ENCODE data around the gene HDAC8.
"Not testable (repeated sequence)": the region's sequence is repeated elsewhere in the genome, so short reads cannot be mapped to it uniquely, and the experiment has no call there.

Gene HDAC8

DNA sequence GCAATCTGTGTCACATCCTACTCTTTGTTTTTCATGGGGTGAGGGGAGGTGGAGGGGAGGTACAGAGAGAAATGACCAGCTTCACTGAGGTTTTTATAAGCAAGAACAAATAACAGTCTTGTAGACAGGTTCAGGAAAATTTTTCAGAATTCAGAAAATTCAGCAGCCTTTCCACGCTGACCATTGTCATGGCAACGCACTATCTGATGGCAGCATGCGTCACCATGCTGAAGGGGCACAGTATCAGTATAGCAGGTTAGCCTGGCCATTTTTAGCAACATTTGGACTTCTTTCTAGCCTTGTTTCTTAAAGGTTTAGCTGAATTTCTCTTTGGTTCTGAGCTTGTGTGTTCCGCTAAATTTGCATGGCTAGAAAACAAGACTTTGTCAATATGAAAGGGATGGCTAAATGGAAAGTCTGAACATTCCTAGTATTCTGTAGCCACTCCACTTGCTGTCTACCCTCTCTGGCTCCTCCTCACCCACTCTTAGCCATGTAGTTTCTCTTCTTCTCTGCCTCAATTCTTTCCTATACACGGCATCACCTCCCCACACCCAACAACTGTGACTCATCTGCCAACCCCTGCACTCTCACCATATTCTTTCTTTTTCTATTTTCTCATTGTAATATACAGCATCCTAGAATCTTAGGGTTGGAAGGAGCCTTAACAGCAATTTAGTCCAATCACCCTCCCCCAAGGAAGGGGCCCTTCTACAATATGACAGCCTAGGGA lies 224.2 kb downstream of the HDAC8 start:
- Mint-ChIP-seq H3K36me3 (peaks cover 15% of the 10 kb centered on the region), H3K27ac (no peak overlapping the region), H3K4me1 (no peaks in the 10 kb centered on the region), H3K27me3 (no peaks in the 10 kb centered on the region), H3K4me3 (no peak overlapping the region), H3K9me3 (no peaks in the 10 kb centered on the region)

DNA sequence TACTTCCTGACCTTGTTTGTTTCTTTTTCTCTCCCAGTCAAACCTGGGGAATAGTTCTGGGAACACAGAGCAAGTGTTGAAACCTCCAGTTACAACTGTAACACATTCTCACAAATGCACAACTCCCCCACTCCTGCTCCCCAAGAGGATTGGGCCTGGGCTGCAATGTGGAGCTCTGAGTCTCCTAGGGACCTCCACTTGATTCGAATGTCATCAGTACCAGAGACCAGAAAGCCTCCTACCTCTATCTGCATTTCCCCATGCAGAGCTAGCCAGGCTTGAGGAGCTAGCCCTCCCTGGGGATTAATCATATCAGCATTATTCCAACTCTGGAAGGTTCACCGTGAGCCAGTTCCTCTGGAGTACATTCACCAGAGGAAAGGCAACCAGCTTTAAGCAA lies 225.3 kb downstream of the HDAC8 start:
- Mint-ChIP-seq H3K4me1 (no peaks in the 10 kb centered on the region), H3K27me3 (no peaks in the 10 kb centered on the region), H3K4me3 (no peak overlapping the region), H3K27ac (no peak overlapping the region), H3K36me3 (peaks cover 15% of the 10 kb centered on the region), H3K9me3 (no peaks in the 10 kb centered on the region)

GRCh38 chrX:72346302-72346949 lies 226.2 kb downstream of the HDAC8 start:
- no peaks in the 10 kb centered on the region for H3K27me3 Mint-ChIP-seq
- H3K4me3 Mint-ChIP-seq, result no peak overlapping the region
- no peaks in the 10 kb centered on the region for H3K4me1 Mint-ChIP-seq
- no peak overlapping the region for H3K27ac Mint-ChIP-seq
- no peaks in the 10 kb centered on the region for H3K9me3 Mint-ChIP-seq
- H3K36me3 Mint-ChIP-seq, result peaks cover 10% of the 10 kb centered on the region

DNA sequence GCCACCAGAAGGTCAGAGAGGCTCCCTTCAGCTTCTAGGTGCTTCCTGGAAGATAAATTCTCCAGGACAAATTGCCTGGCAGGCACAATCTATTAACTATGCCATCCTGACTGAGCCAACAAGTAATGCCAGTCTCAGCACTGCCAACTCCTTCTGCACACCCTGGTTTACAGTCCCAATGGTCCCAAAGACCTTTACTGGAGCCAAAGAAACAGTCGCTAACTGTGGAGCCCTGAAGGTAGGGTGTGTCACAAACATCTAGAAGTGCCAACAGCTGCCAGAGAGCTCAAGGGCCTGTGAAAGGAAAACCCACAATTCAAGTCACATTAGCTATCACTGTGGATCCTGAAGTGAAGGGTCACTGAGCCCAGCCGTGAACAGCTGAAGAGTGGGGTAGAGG lies 232.0 kb downstream of the HDAC8 start:
- Mint-ChIP-seq H3K36me3 (peaks cover 5% of the 10 kb centered on the region), H3K9me3 (no peaks in the 10 kb centered on the region), H3K27me3 (no peaks in the 10 kb centered on the region), H3K4me3 (no peak overlapping the region), H3K27ac (no peak overlapping the region), H3K4me1 (peaks cover 3% of the 10 kb centered on the region)

DNA sequence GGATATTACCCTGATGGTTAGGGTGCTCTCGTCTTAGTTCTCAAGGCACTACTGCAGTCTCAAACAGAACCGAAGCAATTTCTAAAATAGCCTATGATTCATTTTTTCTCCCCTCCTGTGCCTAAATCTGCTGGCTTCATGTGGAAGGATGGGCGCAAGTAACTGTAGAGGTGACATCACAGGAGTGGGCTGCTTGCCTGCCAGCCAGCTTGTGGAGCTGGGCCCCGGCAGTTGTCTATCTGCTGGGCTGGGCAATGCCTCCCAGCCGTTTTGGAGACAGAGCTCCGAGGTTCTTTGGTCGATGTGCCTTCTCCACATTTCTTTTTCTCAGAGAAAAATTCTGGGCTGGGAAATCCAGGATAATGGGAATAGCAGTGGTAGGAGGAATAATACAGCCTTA lies 232.6 kb downstream of the HDAC8 start:
- no peak overlapping the region for H3K27ac Mint-ChIP-seq
- H3K27me3 Mint-ChIP-seq, result no peaks in the 10 kb centered on the region

DNA sequence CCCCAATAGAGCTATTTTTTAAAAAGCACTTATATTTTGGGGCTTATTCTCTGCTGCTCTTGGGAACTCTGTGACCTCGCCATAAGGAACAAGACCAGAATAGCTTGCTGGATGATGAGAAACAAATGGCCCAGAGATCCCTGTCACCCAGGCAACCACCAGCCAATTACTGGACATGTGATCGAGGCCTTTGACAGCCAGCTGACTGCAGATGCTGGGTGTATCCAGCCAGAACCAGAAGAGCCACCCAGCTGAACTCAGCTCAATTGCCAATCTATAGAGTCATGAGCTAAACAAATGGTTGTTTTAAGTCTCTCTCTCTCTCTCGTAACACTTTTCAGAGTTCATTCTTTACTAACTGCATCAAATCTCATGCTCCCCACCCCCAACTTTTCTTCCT lies 242.5 kb downstream of the HDAC8 start:
- Mint-ChIP-seq H3K36me3 (peaks cover 6% of the 10 kb centered on the region), H3K9me3 (no peaks in the 10 kb centered on the region), H3K27me3 (no peaks in the 10 kb centered on the region), H3K4me1 (no peaks in the 10 kb centered on the region), H3K4me3 (no peak overlapping the region), H3K27ac (no peak overlapping the region)

More for the DNA sequence above, 232.6 kb downstream of the HDAC8 start:
- Mint-ChIP-seq H3K4me1 (peaks cover 3% of the 10 kb centered on the region), H3K36me3 (peaks cover 5% of the 10 kb centered on the region), H3K4me3 (no peak overlapping the region), H3K9me3 (no peaks in the 10 kb centered on the region)

DNA sequence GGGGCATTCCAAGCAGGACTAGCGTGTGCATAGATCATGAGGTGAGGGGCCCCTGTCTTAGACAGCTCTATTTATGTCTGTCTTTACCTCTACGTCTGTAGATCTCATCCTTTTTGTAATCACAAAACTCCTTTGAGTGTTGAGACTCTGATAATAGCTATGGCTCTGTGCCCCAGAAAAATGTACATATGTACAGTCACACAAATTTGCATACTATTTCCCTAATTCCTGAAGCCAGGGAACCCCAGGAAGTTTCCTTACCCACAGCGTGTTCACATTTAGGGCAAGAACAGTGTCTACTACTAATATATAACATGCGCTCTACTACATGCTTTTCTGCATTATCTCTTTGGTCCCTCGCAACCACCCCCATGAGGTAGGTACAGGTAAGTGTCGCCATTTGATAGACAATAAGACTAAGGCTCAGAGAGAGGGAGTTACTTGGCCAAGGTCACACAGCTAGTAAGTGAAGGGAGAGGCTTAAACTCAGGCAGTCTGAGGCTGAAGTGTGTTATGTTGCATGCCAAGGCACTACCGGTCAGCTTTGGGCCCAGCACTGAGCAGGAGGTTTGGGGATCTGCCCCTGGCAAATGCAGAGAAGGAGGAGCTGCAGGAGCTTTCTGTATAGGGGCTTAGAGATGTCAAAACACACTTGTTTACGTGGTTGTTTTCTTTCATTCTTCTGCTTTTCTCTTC lies 245.9 kb downstream of the HDAC8 start:
- no peaks in the 10 kb centered on the region for H3K9me3 Mint-ChIP-seq
- no peaks in the 10 kb centered on the region for H3K27me3 Mint-ChIP-seq
- H3K4me1 Mint-ChIP-seq, result no peaks in the 10 kb centered on the region
- peaks cover 6% of the 10 kb centered on the region for H3K36me3 Mint-ChIP-seq
- H3K27ac Mint-ChIP-seq, result no peak overlapping the region
- H3K4me3 Mint-ChIP-seq, result no peak overlapping the region

- H3K4me3 Mint-ChIP-seq, H3K36me3 Mint-ChIP-seq, H3K27me3 Mint-ChIP-seq, H3K4me1 Mint-ChIP-seq, H3K9me3 Mint-ChIP-seq, H3K27ac Mint-ChIP-seq: not testable (repeated sequence)
Measured at GRCh38 chrX:72319651-72320050, 253.0 kb downstream of the HDAC8 start.

DNA sequence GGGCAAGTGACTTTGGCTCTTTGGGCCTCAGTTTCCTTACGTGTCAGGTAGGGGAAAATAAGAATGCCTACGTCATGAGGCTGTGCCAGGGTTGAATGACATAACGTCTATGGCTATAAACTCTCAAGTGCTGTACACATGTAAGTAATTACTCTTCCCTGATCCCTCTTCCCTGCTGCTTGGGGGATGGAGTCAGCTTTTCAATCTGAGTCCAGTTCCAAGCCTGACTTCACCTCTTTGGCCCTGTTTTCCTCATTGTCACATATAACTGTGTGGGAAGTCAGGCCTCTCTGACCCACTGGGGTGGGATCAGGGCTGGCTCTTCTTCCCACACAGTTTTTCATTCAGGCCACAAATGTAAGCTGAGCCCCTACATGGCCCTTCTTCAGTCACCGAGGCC lies 255.5 kb downstream of the HDAC8 start:
- Mint-ChIP-seq H3K36me3 (no peaks in the 10 kb centered on the region), H3K27ac (no peak overlapping the region), H3K4me1 (no peaks in the 10 kb centered on the region), H3K27me3 (peaks cover 1% of the 10 kb centered on the region), H3K9me3 (no peaks in the 10 kb centered on the region), H3K4me3 (no peak overlapping the region)

GRCh38 chrX:72316408-72317110 lies 256.1 kb downstream of the HDAC8 start:
- no peaks in the 10 kb centered on the region for H3K4me1 Mint-ChIP-seq
- peaks cover 1% of the 10 kb centered on the region for H3K27me3 Mint-ChIP-seq
- H3K4me3 Mint-ChIP-seq, result no peak overlapping the region
- no peaks in the 10 kb centered on the region for H3K36me3 Mint-ChIP-seq
- no peak overlapping the region for H3K27ac Mint-ChIP-seq
- no peaks in the 10 kb centered on the region for H3K9me3 Mint-ChIP-seq

- H3K27ac Mint-ChIP-seq, result no peak overlapping the region
- peaks cover 1% of the 10 kb centered on the region for H3K27me3 Mint-ChIP-seq
- H3K4me1 Mint-ChIP-seq, result no peaks in the 10 kb centered on the region
- no peak overlapping the region for H3K4me3 Mint-ChIP-seq
- H3K9me3 Mint-ChIP-seq, result no peaks in the 10 kb centered on the region
- H3K36me3 Mint-ChIP-seq, result no peaks in the 10 kb centered on the region
Measured at GRCh38 chrX:72314881-72315280, 257.8 kb downstream of the HDAC8 start.

DNA sequence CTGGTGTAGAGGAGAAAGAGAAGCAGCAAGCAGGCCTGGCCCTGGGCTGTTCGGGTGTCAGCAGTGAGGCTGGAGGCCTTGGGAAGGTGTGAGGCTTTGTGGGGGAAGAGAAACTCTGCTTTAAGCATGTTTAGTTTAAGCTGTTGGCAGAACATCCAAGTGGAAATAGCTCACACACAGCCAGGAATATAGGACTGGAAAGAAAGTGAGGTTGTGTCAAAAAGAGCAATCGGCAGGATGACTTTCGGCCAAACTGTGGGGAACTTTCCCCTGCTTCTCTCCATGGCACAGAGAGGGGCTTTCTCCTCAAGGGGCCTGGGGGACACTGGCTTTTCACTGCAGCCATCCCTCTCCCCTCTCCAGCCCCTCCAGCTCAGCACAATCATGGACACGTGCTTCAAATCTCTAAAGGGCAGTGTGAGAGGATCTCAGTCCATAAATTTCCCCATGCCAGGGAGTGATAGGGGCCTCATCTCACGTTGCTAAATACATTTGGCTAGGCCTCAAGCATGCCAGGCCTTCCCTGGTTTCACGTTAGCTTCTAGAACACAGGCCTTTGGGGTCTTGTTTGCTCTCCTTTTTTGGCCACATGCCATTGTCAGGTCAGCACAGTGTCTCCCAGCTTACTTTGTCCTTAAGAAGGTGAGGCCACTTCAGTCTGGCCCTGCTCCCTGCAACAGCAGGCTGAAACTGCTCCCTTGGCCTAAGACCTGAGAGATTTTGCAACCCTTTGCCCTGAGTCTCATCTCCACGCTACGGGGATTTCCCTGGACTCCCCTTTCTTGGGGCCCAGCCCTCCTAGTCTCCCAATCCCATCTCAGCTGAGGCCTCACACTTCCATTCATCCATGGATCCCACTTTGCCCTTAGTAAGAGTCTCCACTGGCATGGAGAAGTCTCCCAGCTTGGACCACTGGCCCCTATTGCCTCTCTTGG lies 258.7 kb downstream of the HDAC8 start:
- peaks cover 2% of the 10 kb centered on the region for H3K27me3 Mint-ChIP-seq
- no peak overlapping the region for H3K4me3 Mint-ChIP-seq
- H3K27ac Mint-ChIP-seq, result no peak overlapping the region
- no peaks in the 10 kb centered on the region for H3K36me3 Mint-ChIP-seq
- no peaks in the 10 kb centered on the region for H3K4me1 Mint-ChIP-seq
- H3K9me3 Mint-ChIP-seq, result no peaks in the 10 kb centered on the region

GRCh38 chrX:72312311-72312940 lies 260.2 kb downstream of the HDAC8 start:
- peaks cover 10% of the 10 kb centered on the region for H3K27me3 Mint-ChIP-seq
- H3K27ac Mint-ChIP-seq, result no peak overlapping the region
- H3K36me3 Mint-ChIP-seq, result no peaks in the 10 kb centered on the region
- H3K9me3 Mint-ChIP-seq, result no peaks in the 10 kb centered on the region
- H3K4me1 Mint-ChIP-seq, result peaks cover 11% of the 10 kb centered on the region
- H3K4me3 Mint-ChIP-seq, result no peak overlapping the region

DNA sequence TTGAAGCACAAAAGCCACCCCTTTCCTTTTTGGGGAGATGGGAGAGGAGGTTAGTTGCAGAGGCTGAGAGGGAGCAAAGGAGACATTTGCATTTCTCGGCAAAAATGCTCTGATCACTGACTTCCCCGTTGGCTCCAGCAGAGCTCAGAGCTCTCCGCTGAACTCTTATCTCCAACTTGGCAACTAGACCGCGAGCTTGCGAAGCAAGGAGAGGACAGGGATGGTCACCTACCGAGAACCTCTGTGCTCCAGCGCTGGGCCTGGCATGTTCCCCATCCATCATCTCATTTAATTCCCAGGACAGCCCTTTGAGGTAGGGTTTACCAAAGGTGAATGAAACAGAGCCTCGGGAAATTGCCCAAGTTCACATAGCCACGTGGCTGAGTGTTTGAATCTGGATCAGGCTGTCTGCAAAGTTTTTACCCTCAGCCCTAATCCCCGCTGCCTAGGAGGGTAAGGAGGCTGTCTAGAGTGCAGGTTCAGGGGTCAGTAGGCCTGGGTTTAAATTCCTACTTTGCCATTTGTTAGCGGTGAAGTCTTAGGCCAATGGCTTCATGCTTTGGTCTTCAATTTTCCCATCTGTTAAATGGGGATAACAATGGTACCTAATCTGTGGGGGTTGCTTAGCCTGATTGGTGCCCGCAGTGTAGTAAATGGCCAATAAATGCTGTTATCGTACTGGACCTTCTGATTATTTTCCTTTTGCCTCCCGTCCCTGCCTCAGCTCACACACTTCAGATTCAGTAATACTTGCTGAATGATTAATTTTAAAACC lies 263.2 kb downstream of the HDAC8 start:
- Mint-ChIP-seq H3K4me1 (peaks cover 21% of the 10 kb centered on the region), H3K27ac (no peak overlapping the region), H3K4me3 (peak overlapping the region; percentile 76)

More for the DNA sequence above, 263.2 kb downstream of the HDAC8 start:
- H3K9me3 Mint-ChIP-seq, result no peaks in the 10 kb centered on the region
- peaks cover 13% of the 10 kb centered on the region for H3K27me3 Mint-ChIP-seq
- H3K36me3 Mint-ChIP-seq, result no peaks in the 10 kb centered on the region
